SU-DHL-6 (cell line): ENCODE results near the gene CANT1.

Experiments
- CTCF ChIP-seq: fragments of 200-600 bp; sonication (generic); IDR thresholded peaks from one replicate; pipeline ENCODE4 v1.5.1; 2017; ENCODE audit warnings: antibody characterized with exemption, mild to moderate bottlenecking, low read length, moderate library complexity; ENCODE audit not compliant: insufficient read depth, poor library complexity, severe bottlenecking
- EZH2phosphoT487 ChIP-seq: fragments of 200-600 bp; sonication (generic), shearing (Covaris generic); conservative IDR thresholded peaks from 2 replicates; pipeline ENCODE4 v1.6.1; 2018; ENCODE audit warnings: mild to moderate bottlenecking, antibody characterized with exemption, low read length, moderate library complexity, mixed read lengths

- TF ChIP-seq CTCF, result no peak
- no peak for TF ChIP-seq EZH2phosphoT487
Observed at GRCh38 chr17:78979780-78980623, 29.6 kb downstream of the CANT1 start, which contains the start of gene LGALS3BP.
